GM21360 (cell line): ENCODE measurements around the gene ALDH16A1.
"Not testable (repeated sequence)": the region's sequence is repeated elsewhere in the genome, so short reads cannot be mapped to it uniquely, and the experiment has no call there.

Source experiments
- ATAC-seq: cut with Tn5 transposase; IDR thresholded peaks from one replicate; pipeline ENCODE4 v1.9.1; 2021; ENCODE audit warnings: mild to moderate bottlenecking, moderate library complexity; ENCODE audit not compliant: unreplicated experiment

ALDH16A1 gene

DNA sequence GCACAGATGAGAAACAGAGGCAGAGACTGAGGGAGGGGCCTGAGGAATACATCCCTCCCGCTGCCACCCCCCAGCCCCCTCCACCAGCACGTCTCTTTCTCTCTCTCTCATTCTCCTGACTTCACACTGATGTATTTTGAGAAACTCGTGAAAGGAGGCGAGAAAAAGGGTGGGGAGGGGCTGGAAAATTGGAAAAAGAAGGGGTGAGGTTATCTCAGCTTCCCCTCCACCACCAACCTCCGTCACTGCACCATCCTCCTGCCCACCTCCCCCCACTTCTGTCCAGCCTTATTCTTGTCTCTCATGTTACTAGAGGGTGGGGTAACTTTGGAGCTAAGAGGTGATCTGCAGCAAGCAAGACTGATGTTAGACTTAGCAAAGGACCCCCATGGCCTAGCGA is 13.2 kb upstream of the ALDH16A1 start:
- no peak for ATAC-seq

DNA sequence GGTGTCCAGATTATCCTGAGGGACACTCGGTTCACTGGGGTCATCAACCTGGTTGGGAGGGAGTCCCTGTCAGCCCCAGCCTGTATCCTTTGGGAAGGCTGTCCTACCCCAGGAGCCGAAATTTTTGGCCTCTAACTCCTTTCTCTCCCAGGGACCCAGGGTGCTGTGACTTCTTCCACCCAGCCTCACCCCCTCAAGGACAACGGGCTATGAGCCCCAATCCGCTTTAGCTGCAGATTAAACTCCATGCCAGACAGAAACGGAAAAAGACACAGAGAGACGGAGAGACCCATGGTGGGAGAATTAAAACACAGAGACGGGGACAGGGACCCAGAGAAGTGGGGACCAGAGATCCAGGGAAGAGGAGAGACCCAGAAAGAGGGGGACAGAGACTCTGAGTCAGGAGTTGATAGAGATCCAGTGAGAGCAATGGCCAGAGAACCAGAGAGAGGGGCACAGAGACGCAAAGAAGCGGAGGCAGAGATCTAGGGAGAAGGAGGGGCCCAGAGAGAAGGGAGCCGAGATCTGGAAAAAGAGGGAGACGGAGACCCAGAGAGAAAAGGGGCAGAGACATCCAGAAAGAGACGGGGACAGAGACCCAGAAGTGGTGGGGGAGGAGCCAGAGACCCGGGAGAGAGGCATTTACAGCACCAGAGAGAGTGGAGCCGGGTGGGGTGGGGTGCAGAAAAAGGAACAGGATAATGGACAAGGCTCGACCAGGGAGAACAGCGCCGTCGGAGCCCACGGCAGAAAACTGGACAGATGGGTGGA is 12.4 kb upstream of the ALDH16A1 start:
- ATAC-seq: no peak

DNA sequence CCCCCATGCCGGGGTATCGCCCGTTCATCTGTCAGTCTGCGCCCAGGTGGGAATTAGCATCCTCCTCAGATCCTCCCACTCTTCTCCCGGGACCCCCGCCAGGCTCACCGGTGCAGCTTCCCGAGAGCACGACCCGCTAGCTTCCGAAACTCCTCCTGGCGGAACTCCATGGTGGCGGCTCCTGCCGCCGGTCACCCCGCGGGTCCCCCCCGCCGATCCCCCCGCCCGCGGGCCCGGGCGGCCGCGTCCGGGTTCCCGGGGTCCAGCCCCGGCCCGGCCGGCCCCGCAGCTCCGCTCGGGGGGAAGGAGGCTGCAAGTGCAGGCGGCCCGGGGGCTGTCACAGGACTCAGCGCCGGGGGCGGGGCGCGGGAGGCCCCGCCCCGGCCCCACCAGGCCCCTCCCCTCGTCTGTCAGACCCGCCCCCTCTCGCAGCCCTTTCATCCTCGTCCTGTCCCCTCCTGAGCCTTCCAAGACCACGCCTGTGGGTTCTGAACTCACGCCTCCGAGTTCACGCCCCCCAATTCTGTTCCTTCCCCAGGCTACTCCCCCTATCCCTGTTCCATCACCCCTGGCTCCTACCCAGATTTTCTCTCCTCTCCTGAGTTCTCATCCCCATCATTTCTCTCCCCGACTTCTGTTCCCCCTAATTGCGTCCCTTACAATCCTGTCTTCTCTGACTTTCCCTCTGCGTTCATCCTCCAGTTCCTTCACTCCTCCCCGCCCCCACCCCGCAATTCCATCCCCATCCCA is 11.6 kb upstream of the ALDH16A1 start, which contains the start of gene SLC17A7:
SLC17A7 (minus strand) TSS at position 318 of the 750 bp plus-strand sequence; CDS start at position 170, 148 bp downstream.
- ATAC-seq: no peak

GRCh38 chr19:49441960-49442350 is 11.1 kb upstream of the ALDH16A1 start:
- ATAC-seq: no peak

GRCh38 chr19:49442354-49442753 is 10.7 kb upstream of the ALDH16A1 start:
- ATAC-seq: no peak

- ATAC-seq: peak; percentile 18
These were observed 10.2 kb upstream of the ALDH16A1 start for GRCh38 chr19:49442771-49443365.

DNA sequence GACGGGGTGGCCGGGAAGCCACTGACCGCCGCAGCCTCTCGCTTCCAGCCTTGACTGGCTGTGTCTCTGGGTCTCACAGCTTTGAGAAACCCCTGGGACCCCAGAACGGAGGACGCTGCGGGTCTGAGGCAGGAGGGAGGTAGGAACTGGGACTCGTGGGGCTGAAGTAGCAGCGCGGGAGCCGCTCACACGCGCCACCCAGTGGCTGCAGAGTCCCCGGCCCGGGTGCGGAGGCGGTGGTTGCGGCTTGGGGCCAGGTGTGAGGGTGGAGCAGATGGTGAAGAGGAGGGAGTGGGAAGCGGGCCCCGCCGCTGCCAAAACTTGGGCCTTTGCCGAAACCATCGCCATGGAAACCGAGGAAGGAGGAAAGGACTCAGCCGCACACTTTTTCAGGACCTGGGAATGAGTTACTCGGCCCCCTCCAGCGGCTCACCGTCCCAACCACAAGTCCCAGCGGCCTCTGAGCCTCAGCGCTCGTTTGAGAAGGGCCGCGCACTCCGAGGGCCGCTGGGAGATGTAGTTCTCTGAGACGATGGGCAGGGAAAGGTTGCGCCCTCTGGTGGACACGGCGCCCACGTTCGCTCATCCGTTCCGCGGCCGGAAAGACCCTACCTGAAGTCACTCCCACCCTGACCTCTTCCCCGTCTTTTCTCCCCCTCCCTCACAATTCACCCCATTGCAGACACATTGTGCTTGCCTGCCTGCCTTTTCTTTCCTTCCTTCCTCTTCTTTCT is 9.5 kb upstream of the ALDH16A1 start:
- ATAC-seq: peak; percentile 69

DNA sequence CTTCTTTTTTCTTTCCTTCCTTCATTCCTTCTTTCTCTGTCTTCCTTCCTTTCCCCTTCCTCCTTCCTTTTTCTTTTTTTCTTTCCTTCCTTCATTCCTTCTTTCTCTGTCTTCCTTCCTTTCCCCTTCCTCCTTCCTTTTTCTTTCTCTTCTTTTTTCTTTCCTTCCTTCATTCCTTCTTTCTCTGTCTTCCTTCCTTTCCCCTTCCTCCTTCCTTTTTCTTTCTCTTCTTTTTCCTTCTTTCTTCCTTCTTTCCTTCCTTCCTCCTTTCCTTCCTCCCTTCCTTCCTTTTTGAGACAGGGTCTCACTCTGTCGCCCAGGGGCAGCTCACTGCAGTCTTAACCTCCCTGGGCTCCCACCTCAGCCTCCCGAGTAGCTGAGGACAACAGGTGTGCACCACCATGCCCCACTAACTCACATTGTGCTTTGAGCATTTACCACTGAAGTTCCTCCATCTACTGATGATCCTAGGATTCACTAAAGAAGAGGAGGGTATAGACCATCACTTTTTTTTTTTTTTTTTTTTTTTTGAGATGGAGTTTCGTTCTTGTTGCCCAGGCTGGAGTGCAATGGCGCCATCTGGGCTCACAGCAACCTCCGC is 8.8 kb upstream of the ALDH16A1 start:
- not testable (repeated sequence) for ATAC-seq

DNA sequence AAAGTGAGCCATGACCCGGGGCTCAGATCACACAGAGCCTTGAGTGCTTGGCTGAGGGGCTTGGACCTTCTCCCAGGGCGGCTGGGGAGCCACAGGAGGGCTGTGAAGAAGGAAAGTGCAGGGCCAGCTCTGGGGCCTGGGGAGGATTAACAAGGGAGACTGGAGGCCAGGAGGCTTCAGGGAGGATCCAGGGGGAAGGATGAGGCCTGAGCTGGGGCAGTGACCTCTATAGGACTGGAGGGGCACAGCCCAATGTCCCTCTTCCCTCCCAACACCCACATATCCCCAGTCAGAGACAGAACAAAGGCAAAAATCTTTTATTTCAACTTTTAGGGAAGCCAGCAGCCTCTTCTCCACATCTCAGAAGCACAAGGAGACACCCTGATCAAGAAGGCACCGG is 7.0 kb upstream of the ALDH16A1 start:
- no peak for ATAC-seq

DNA sequence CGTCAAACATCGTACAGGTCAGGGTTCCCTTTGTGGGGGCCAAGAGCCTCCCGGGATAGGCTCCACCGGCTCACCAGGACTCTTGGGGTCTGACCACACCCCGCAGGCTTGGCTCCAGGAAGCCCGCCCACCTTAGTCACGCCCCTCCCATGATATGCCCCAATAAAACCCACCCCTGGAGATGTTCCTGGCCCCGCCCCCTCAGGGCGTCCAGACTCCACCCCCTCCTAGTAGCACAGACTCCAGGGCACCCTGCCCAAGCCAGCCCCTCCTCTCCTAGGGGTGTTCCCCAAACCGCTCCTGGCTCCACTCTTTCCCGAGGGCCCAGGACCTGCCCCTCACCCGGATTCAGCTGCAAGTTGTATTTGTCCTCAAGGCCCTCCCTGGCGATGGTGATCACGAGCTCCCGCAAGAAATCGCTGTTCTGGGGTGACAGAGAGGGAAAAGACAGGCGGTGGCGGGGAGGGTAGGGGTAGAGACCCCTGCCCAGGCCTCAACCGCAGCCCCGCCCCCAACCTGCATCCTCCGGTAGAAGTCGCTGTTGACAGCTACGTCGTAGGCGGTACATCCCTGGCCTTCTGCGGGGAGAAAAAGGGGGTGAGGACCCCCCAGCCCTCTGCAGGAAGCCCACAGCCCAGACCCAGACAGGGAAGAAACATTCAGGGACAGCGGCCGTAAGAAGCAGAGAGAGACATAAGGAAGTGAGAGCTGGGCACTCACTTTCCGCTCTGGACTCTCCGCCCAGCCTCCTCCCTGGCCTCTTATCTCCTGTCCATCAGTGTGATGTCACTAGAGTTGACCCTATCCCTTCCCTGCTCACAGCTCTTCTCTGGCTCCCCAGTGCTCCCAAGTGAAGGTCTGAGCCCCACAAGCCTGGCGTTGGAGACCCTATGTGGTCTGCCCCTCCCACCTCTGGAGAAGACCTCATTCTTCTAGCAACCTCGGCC is 5.3 kb upstream of the ALDH16A1 start:
- no peak for ATAC-seq

DNA sequence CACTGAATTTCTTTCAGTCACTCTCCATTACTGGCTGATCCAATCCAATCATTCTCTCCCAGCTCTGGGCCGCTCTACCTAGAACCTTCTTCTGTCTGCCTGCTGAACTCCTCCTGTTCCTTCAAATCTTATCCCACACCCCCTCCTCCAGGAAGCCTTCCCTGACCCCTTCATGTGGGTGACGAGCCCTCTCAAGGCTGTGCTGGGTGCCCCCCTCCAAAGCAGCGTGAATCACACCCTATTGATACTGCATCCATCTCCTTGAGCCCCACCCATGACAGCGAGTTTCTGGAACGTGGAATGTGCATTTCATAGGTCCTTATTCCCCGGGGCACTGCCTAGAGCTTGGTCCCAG is 4.6 kb upstream of the ALDH16A1 start:
- ATAC-seq: no peak

DNA sequence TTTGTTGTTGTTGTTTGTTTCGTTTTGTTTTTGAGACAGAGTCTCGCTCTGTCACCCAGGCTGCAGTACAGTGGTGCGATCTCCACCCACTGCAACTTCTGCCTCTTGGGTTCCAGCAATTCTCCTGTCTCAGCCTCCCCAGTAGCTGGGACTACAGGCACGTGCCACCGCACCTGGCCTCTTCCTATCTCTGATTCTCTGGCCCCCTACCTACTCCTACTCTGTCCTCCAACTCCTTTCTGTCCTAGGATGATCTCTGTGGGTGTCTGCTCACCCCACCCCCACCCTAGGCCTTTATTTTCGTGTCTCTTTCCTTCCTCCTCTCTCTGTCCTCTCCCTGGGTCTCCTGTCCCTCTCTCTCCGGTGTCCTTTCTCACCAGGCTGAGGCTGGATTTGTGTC is 2.6 kb upstream of the ALDH16A1 start:
- ATAC-seq: no peak

GRCh38 chr19:49451430-49452181 is 1.4 kb upstream of the ALDH16A1 start, which contains the start of gene PIH1D1:
Gene PIH1D1, minus strand, starts transcription at chr19:49451814. Its CDS starts 240 bp downstream, at chr19:49451574.
- peak; percentile 38 for ATAC-seq

DNA sequence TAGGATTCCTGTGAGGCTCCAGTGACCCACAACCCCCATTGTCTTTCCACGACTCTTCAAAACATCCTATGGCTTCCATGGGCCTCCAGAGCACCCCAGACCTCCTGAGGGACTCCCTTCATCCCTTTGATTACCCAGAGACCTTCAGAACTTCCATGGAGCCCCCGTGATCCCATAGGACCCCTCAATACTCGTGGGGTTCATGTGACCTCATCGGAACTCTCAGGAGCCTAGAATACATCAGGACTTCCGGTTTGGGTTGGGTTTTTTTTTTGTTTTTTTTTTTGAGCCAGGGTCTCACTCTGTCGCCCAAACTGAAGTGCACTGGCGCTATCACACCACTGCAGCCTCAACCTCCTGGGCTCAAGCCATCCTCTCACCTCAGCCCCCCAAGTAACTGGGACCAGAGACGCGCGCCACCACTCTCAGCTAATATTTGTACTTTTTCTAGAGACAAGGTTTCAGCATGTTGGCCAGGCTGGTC is 774 bp downstream of the ALDH16A1 start:
- no peak for ATAC-seq

GRCh38 chr19:49455773-49456172 is 2.7 kb downstream of the ALDH16A1 start:
- no peak for ATAC-seq

GRCh38 chr19:49456326-49456725 is 3.3 kb downstream of the ALDH16A1 start:
- ATAC-seq: no peak

- no peak for ATAC-seq
These were observed 5.5 kb downstream of the ALDH16A1 start for GRCh38 chr19:49458567-49458903.

DNA sequence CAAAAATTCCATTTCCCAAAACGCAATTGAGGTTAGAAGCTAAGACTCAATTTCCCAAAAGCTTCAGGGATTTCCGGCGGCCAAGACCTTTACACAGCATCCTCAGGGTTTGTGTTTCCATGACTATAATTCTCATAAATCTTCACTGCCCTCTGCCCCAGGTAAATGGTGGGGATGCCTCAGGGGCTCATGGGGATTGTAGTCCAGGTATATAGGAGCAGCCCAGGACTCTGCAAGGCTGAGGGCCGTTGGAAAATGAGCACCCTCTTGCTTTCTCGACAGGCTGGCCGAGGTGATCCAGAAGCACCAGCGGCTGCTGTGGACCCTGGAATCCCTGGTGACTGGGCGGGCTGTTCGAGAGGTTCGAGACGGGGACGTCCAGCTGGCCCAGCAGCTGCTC is 6.4 kb downstream of the ALDH16A1 start:
- ATAC-seq: no peak

DNA sequence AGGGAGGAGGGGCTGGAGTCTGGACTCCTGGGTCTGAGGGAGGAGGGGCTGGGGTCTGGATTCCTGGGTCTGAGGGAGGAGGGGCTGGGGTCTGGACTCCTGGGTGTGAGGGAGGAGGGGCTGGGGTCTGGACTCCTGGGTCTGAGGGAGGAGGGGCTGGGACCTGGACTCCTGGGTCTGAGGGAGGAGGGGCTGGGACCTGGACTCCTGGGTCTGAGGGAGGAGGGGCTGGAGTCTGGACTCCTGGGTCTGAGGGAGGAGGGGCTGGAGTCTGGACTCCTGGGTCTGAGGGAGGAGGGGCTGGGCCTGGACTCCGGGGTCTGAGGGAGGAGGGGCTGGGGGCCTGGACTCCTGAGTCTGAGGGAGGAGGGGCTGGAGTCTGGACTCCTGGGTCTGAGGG is 8.1 kb downstream of the ALDH16A1 start:
- not testable (repeated sequence) for ATAC-seq
